ENCODE results near the gene FBLN7.

FBLN7 gene

DNA sequence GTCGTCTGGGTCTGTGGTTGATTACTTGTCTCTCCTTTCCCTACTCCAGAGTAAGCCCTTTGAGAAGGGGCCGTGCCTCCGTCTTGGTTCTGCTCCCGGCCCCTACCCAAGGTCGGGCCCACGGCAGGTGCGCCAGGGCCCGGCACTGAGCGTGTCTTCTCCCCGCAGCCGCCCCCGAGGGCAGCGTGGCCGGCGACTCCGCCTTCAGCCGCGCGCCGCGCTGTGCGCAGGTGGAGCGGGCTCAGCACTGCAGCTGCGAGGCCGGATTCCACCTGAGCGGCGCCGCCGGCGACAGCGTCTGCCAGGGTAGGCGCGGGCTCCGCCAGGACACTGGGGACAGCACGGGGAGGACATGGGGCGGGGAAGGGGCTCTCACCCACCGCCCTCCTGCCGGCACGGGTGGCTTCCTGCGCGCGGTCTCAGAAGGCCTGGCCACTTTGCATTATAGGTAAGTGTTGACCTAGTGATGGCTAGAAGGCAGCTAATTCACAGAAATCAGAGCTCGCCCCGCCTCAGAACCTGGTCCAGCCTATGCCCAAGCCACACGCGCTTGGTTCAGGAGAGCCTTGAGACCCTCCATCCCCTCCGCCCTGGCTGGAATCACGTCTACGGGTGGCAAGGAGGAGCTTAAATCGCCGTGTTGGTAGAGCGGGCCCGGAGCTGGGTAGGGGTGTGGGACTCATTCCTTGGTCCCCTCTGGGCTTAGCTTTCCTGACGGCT, 43.5 kb downstream of the FBLN7 start:
- no peak for TF ChIP-seq GATA2 (IDR thresholded peaks at IDR 0.05; ENCODE audit: low read depth, low read length)
- TF ChIP-seq GATA3 (IDR thresholded peaks at IDR 0.05; ENCODE audit: low read depth, low read length) = no peak

DNA sequence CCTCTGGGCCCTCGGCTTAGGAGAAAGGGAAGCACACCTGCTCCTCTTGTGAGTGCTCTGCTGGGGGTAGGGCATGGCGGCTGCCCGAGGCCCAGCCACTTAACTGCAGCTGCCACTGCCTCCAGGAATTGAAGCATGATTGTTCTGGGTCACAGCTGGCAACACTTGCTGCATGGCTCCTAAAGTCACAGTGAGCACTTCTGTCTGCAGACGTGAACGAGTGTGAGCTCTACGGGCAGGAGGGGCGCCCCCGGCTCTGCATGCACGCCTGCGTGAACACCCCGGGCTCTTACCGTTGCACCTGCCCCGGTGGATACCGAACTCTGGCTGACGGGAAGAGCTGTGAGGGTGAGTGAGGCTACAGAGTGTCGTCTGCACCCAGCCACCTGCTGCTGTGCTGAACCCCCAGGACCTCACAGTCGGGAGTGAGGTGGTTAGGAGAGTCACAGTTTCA, 44.4 kb downstream of the FBLN7 start:
- TF ChIP-seq GATA3 (IDR thresholded peaks at IDR 0.05; ENCODE audit: low read depth, low read length) (no peak), GATA2 (IDR thresholded peaks at IDR 0.05; ENCODE audit: low read depth, low read length) (no peak)

DNA sequence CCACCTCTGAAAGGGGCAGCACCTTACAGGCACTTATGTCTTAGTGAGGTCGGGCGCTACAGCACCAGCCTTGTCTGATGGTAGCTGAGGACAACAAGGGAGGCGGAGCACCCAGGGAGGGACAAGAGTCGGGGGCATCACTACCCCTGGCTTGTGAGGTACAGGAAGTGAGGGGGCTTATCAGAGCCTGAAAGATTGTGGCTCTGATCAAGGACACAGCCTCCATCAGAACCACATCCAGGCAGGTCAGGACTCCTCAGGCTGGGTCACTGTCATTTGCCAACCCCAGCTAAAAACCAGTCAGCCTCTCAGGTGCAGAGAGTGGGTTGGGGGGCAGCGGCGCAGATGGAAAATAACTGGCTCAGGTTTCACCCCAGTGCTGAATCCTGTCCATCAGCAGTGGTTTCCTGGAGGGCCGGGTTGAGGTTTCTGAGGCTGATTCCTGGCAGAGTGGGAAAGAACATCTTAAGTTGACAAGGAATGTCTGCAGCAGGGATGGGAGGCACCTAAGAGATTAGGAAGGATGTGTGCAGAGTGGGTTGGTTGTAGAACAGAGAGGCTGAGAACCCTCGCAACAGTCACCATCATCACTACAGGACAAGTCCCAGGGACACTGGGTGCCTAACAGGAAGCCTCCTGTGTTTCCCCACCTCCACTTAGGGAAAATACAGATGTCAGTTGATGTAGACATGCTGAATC, 45.3 kb downstream of the FBLN7 start:
- no peak for TF ChIP-seq GATA2 (IDR thresholded peaks at IDR 0.05; ENCODE audit: low read depth, low read length)
- no peak for TF ChIP-seq GATA3 (IDR thresholded peaks at IDR 0.05; ENCODE audit: low read depth, low read length)

DNA sequence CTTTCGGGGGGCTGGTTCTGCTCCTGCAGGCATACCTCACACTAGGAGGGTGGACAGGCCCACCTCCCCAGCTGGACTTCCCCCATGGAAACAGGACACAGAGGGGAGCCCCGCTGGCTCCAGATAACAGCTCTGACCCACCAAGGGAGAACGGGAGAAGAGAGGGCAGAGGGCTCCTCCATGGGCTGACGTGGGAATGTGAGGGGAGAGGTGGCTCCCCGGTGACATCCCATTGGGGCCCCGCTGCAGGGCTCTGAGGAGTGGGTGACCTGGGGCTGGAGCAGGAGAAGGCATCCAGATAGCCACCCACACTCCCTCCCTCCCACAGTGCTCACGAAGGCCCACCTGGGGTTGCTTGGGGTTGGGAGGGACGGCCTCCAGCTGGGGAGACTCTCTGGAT, 45.9 kb downstream of the FBLN7 start:
- TF ChIP-seq GATA2 (IDR thresholded peaks at IDR 0.05; ENCODE audit: low read depth, low read length) (no peak), GATA3 (IDR thresholded peaks at IDR 0.05; ENCODE audit: low read depth, low read length) (no peak)

DNA sequence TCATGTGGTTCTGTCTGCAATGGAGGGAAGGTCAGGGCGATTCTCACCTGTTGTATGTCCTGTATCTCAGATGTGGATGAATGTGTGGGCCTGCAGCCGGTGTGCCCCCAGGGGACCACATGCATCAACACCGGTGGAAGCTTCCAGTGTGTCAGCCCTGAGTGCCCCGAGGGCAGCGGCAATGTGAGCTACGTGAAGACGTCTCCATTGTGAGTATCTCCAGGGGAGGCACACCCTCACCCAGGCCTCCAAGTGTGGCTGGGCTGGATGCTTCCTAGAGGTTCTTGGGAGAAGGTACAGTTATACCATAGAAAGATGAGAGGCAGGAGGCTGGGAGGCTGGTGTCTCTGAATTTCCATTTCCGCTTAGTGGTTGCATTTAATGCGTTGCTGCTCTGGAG, 46.9 kb downstream of the FBLN7 start:
- TF ChIP-seq GATA2 (IDR thresholded peaks at IDR 0.05; ENCODE audit: low read depth, low read length) (no peak), GATA3 (IDR thresholded peaks at IDR 0.05; ENCODE audit: low read depth, low read length) (no peak)

DNA sequence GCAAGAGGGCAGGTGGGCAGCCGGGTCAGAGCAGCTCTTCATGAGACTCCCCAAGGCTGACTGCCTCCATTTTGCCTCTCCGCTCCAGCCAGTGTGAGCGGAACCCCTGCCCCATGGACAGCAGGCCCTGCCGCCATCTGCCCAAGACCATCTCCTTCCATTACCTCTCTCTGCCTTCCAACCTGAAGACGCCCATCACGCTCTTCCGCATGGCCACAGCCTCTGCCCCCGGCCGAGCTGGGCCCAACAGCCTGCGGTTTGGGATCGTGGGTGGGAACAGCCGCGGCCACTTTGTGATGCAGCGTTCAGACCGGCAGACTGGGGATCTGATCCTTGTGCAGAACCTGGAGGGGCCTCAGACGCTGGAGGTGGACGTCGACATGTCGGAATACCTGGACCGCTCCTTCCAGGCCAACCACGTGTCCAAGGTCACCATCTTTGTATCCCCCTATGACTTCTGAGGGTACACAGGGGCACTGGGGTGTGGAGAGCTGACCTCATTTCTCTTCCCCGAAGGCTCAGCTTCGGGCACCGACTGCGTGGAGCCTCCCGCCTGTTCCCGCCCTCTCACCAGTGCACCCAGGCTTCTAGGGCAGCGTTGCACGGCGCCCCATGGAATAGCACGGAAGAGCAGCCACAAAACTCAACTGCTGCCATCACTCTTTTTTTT, 49.0 kb downstream of the FBLN7 start:
- no peak for TF ChIP-seq GATA2 (IDR thresholded peaks at IDR 0.05; ENCODE audit: low read depth, low read length)

DNA sequence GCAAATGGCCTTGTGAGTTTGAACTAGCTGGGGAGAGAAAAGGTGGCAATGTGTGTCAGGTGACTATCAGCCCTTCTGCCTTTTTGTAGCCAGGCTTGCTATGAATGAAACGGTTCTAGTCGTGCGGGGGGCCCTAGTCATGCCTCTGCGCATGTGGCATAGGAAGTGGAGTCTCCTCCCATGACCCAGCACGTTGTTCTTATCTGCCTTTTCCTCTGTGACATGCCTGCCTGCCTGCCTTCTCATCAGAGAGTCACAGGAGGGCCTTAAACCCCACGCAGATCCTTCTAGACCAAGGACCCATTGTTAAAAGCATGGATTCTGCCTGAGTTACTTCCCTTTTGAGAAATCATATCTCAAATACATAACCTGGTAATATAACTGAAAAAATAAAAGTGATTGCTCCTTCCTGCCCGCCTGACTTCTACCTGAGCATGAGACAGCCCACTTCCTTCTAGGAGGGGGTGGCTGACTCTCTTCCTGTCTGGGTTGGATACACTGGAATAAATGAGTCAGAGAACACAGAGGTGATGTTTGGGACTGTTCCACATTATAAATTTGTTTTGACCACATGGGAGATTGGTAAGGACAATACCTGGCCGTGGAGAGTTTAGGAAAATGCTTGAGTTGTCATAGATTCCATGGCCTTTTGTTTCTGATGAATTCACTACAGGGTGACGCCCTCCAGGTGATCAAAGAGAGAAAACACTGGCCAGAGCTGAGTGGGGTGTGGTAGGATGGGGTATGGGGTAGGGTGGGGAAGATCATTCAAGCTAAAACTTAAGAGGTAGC, 49.8 kb downstream of the FBLN7 start:
- TF ChIP-seq GATA2 (IDR thresholded peaks at IDR 0.05; ENCODE audit: low read depth, low read length) = no peak
- no peak for TF ChIP-seq GATA3 (IDR thresholded peaks at IDR 0.05; ENCODE audit: low read depth, low read length)

DNA sequence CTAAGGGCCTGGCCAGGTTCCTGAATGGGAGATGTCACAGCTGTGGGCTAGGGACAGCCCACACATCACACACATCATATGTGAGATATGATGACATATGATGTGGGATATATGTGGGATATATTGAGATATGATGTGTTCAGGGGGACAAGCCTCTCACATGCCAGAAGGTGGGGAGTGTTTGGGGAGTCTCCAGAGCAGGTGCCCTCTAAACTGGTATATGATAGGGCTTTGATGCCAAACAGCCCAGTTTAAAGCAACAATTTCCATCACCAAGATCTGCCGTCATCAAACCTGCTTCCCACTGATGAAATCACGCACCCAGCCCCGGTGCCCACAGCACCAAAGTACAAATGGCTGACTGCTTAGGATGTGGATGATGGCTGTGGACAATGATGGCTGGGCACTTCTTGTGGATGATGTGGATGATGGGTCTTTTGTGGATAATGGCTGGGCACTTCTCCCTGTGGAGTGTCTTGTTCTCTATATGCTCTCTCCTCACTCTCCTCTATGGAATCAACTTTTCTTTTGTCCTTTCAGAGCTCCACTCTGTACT, 50.9 kb downstream of the FBLN7 start:
- no peak for TF ChIP-seq GATA2 (IDR thresholded peaks at IDR 0.05; ENCODE audit: low read depth, low read length)
- no peak for TF ChIP-seq GATA3 (IDR thresholded peaks at IDR 0.05; ENCODE audit: low read depth, low read length)

DNA sequence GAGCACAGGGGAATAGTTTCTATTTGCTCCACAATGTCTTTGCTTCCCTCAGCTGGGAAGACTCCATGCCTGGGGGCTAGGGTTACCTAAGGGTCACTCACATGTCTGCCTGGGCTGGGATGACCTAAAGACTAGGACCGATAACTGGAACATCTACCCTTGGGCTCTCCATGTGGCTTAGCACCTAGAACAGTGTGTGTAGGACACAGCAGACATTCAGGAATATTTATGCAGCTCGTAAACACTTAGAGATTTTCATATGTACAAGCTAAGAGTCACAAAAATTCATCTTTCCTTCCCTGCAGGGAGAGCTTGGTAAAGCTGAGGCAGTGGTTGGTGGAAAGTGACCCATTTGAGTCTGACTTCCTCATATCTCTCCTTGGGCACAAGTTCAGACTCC, 55.8 kb downstream of the FBLN7 start:
- no peak for TF ChIP-seq GATA3 (IDR thresholded peaks at IDR 0.05; ENCODE audit: low read depth, low read length)
- no peak for TF ChIP-seq GATA2 (IDR thresholded peaks at IDR 0.05; ENCODE audit: low read depth, low read length)

DNA sequence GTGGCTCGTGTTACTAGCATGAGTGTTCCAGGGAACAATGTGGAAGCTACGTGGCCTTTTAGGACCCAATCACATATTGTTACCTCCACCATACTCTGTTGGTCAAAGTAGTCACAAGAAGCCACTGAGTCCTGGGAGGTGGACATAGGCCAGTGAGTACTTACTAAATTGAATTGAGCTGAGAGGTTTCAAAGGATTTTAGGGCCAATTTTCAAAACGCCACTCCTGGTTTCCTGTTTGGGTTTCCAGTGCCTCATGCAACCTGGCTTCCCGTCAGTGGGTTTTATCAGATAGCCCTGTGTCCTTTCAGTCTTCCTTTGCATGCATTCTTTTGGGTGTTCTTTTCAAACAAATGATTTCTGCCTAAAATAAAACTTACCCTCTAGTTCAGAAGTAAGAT, 56.3 kb downstream of the FBLN7 start:
- TF ChIP-seq GATA2 (IDR thresholded peaks at IDR 0.05; ENCODE audit: low read depth, low read length) = no peak
- TF ChIP-seq GATA3 (IDR thresholded peaks at IDR 0.05; ENCODE audit: low read depth, low read length) = no peak

DNA sequence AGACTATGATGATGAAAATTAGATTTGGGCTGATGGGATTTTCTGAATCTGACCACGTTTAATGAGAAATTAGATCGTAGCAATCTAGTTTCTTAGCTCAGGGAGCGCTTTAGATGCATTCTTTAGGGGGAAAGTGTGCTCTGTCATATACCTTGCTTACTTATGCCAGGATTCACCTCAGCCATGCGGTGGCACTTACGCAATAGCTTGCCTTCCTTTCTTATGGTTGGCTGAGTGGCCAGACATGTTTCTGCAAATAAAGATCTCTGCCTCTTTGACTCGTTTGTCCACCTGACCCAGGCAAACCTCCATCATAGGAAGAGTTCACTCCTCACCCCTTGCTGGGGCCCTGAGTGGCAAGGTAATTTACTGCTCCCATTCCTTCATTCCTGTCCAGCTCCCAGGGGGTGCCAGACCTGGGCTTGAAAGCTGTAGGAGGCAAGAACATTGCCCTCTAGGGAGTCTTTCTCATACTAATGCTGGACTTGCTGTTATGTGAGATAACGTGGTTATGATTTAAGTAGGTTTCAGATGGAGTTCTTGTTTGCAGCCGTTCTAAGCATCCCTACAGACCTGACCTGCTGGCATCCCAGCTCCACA, 57.1 kb downstream of the FBLN7 start:
- no peak for TF ChIP-seq GATA3 (IDR thresholded peaks at IDR 0.05; ENCODE audit: low read depth, low read length)
- no peak for TF ChIP-seq GATA2 (IDR thresholded peaks at IDR 0.05; ENCODE audit: low read depth, low read length)

DNA sequence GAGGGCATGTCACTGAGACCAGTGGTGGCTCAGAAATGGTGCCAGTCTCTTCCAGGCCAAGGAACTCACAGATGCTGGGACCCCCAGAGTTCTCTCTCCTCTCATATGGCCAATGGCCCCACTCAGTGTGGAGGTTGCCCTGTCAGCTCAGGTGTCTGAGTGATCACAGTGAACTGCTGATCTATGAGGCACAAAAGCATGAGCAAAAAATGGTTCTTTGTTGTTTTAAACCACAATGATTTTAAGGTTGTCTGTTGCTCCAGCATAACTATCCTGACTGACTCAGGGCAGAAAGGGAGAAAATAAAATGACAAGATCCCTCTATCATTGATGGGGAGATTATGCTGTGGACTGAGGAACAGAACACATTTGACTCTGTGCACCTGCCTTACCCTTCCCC, 57.8 kb downstream of the FBLN7 start:
- TF ChIP-seq GATA2 (IDR thresholded peaks at IDR 0.05; ENCODE audit: low read depth, low read length) (no peak), GATA3 (IDR thresholded peaks at IDR 0.05; ENCODE audit: low read depth, low read length) (no peak)

DNA sequence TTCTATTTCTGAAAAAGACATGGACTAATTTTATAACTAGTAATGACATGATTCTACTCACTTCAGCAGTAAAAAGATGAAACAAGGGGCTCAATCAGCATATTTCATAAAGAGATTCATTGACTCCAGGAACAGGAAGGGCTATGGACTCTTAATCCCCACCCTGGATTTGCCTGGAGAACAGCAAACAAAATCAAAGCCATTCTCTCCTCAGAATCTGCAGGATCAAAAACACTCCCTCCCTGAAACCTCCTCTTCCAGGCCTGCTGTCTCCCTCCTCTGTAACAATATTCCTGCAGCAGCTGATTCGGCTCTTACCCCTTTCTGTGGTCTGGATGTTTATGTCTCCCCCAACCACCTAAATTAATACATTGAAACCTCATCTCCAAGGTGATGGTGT, 59.7 kb downstream of the FBLN7 start:
- no peak for TF ChIP-seq GATA3 (IDR thresholded peaks at IDR 0.05; ENCODE audit: low read depth, low read length)

DNA sequence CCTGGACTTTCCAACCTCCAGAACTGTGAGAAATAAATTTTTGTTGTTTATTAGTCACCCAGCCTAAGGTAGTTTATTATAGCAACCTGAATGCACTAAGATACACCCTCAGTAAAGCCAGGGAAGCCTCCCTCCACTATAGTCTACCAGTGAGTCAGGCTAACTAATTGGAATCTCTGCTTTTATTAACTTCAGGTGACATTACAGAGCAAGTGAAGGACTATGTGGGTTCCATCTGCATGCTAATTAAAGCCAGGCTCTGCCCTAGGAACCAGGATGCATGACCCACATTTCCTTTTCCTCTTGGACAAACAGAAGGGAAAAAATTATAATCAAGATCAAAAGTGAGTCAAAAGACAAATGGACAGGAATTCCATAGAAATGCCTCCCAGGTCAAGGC, 60.6 kb downstream of the FBLN7 start:
- TF ChIP-seq GATA2 (IDR thresholded peaks at IDR 0.05; ENCODE audit: low read depth, low read length) = no peak
- TF ChIP-seq GATA3 (IDR thresholded peaks at IDR 0.05; ENCODE audit: low read depth, low read length) = no peak

Data from SH-SY5Y (cell line).